GM06990 (cell line): ENCODE data around the gene ARMC2.
"Not testable (repeated sequence)": the region's sequence is repeated elsewhere in the genome, so short reads cannot be mapped to it uniquely, and the experiment has no call there.

Experiments
- DNase-seq: peaks from one replicate; pipeline ENCODE4 v3.0.0-alpha.2; 2011; ENCODE audit not compliant: insufficient read length; ENCODE audit errors: extremely low read depth
- H3K27me3 ChIP-seq: replicated peaks from 2 replicates; pipeline ENCODE4 v1.6.0; 2011; ENCODE audit warnings: low read length; ENCODE audit not compliant: control insufficient read depth, insufficient read depth
- H3K36me3 ChIP-seq: 2 replicates; pipeline ENCODE4 v1.5.1; 2011; ENCODE audit warnings: low read length; ENCODE audit not compliant: control insufficient read depth, insufficient read depth
- H3K4me3 ChIP-seq: replicated peaks from 2 replicates; pipeline ENCODE4 v1.5.1; 2011; ENCODE audit warnings: low read depth, mild to moderate bottlenecking, control low read depth, low read length
- CTCF ChIP-seq: IDR thresholded peaks from 2 replicates; pipeline ENCODE4 v1.5.1; 2011; ENCODE audit warnings: low read length, control low read depth, mild to moderate bottlenecking, inconsistent platforms; ENCODE audit not compliant: insufficient read depth, poor library complexity, severe bottlenecking

The ARMC2 gene

GRCh38 chr6:108922499-108922898 is 74.3 kb downstream of the ARMC2 start:
- TF ChIP-seq CTCF = no peak
- H3K4me3 ChIP-seq = no peak overlapping the region
- DNase-seq = no peak
- peaks cover 5% of the 10 kb centered on the region for H3K27me3 ChIP-seq
- no peaks in the 10 kb centered on the region for H3K36me3 ChIP-seq

- H3K4me3 ChIP-seq = no peak overlapping the region
- no peaks in the 10 kb centered on the region for H3K36me3 ChIP-seq
- no peak for TF ChIP-seq CTCF
- no peak for DNase-seq
- peaks cover 3% of the 10 kb centered on the region for H3K27me3 ChIP-seq
These were observed 79.7 kb downstream of the ARMC2 start for GRCh38 chr6:108927927-108928326.

DNA sequence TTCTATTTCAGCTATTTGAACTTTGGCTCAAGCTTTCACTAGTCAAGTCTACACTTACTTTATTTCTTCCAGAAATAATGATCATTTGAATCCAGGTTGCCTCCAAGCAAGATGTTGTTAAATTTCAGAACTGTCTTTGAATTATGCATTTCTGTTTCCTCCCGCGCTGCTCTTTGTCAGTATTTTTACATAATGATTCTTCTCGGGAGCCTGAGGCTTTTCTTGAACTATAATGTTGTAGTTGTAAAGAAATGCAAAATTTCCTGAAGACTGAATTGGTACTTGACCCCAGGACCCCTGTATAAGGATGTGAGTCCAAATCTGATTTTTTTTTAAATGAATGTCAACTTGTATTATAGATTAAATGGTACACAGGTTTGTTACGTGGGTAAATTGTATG is 80.4 kb downstream of the ARMC2 start:
- TF ChIP-seq CTCF = no peak
- no peak for DNase-seq
- Histone ChIP-seq H3K27me3 (peaks cover 3% of the 10 kb centered on the region), H3K36me3 (no peaks in the 10 kb centered on the region), H3K4me3 (no peak overlapping the region)

DNA sequence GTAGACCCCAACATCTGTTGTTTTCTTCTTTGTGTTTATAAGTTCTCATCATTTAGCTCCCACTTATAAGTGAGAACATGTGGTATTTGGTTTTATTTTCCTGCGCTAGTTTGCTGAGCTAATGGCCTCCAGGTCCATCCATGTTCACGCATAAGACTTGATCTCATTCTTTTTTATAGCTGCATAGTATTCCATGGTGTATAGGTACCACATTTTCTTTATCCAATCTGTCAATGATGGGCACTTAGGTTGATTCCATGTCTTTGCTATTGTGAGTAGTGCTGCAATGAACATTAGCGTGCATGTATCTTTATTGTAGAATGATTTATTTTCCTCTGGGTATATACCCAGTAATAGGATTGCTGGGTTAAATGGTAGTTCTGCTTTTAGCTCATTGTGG is 82.9 kb downstream of the ARMC2 start:
- not testable (repeated sequence) for DNase-seq, H3K36me3 ChIP-seq, H3K4me3 ChIP-seq, H3K27me3 ChIP-seq

DNA sequence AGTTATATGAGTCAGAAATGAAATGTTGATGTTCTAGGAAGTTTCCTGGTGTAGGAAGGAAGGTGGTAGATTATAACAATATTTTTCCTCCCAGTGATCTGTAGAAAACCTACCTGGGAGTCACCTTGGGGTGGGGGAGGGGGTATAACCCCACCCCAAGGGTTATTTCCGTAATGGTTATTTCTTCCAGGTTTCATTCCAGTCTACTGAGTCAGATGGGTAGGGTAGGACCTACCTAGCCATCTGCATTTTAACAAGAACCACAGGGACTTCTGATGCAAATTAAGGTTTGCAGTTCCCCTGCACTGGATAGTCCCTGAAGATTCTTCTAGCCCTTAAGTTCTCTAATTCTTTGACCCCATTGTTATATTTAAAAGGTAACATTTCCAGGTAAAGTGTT is 88.9 kb downstream of the ARMC2 start:
- DNase-seq = no peak
- H3K36me3 ChIP-seq = no peaks in the 10 kb centered on the region
- H3K4me3 ChIP-seq = no peak overlapping the region
- TF ChIP-seq CTCF = no peak
- no peaks in the 10 kb centered on the region for H3K27me3 ChIP-seq

- H3K27me3 ChIP-seq = no peaks in the 10 kb centered on the region; the same call in 1 of the 2 replicates
- H3K36me3 ChIP-seq = no peaks in the 10 kb centered on the region
- no peak for DNase-seq
- no peak for TF ChIP-seq CTCF
- no peak overlapping the region for H3K4me3 ChIP-seq
These were observed 92.5 kb downstream of the ARMC2 start for GRCh38 chr6:108940741-108941140.
